Neural cell (in vitro differentiated cells): Measurements from ENCODE around the gene FFAR2. TPM values are rescaled to one million over a fixed set of nuclear protein-coding genes. Genes with fewer than 3 reads are reported as not detected.

Experiments
- H2AFZ ChIP-seq: fragments of 200-600, 300-800 bp; sonication (generic), shearing (Covaris generic); 2 replicates; pipeline ENCODE4 v1.6.0; 2014; ENCODE audit warnings: low read depth, mild to moderate bottlenecking, antibody characterized with exemption, low read length, moderate library complexity
- H3F3A ChIP-seq: fragments of 200-600 bp; shearing (Covaris generic); 2 replicates; pipeline ENCODE4 v1.6.1; 2016; ENCODE audit warnings: mild to moderate bottlenecking, moderate library complexity, mixed read lengths, antibody characterized with exemption, low read length; ENCODE audit not compliant: insufficient read depth, poor library complexity, severe bottlenecking
- H3K27ac ChIP-seq: fragments of 200-600, 300-800 bp; sonication (generic), shearing (Covaris generic); 2 replicates; pipeline ENCODE4 v1.5.1; 2014; ENCODE audit warnings: mild to moderate bottlenecking, low read length, moderate library complexity
- H3K27me3 ChIP-seq: fragments of 300-800, 200-600 bp; sonication (generic), shearing (Covaris generic); 2 replicates; pipeline ENCODE4 v1.6.0; 2014; ENCODE audit warnings: mild to moderate bottlenecking, low read depth, low read length, moderate library complexity; ENCODE audit not compliant: insufficient read depth
- H3K36me3 ChIP-seq: fragments of 300-800, 200-600 bp; sonication (generic), shearing (Covaris generic); 2 replicates; pipeline ENCODE4 v1.5.1; 2014; ENCODE audit warnings: mild to moderate bottlenecking, antibody characterized with exemption, low read length, moderate library complexity; ENCODE audit not compliant: insufficient read depth
- H3K4me2 ChIP-seq: fragments of 300-800, 200-600 bp; sonication (generic), shearing (Covaris generic); 2 replicates; pipeline ENCODE4 v1.6.0; 2014; ENCODE audit warnings: mild to moderate bottlenecking, low read length
- H3K4me3 ChIP-seq: fragments of 300-800, 200-600 bp; sonication (generic), shearing (Covaris generic); 2 replicates; pipeline ENCODE4 v1.5.1; 2014; ENCODE audit warnings: mild to moderate bottlenecking, low read length, moderate library complexity
- H3K79me2 ChIP-seq: fragments of 200-600 bp; shearing (Covaris generic); replicated peaks from 2 replicates; pipeline ENCODE4 v1.6.0; 2014; ENCODE audit warnings: mild to moderate bottlenecking, low read length, moderate library complexity; ENCODE audit not compliant: insufficient read depth
- H3K9ac ChIP-seq: fragments of 300-800, 200-600 bp; sonication (generic), shearing (Covaris generic); 2 replicates; pipeline ENCODE4 v1.6.1; 2016; ENCODE audit warnings: mild to moderate bottlenecking, low read length, mixed read lengths
- H3K9me2 ChIP-seq: fragments of 200-600 bp; shearing (Covaris generic); 2 replicates; pipeline ENCODE4 v1.6.1; 2016; ENCODE audit warnings: mild to moderate bottlenecking, low read length, mixed read lengths; ENCODE audit not compliant: insufficient read depth
- H3K9me3 ChIP-seq: fragments of 200-600, 300-800 bp; sonication (generic), shearing (Covaris generic); 2 replicates; pipeline ENCODE4 v1.6.1; 2016; ENCODE audit warnings: mild to moderate bottlenecking, mixed run types, low read length, moderate library complexity, mixed read lengths
- H4K20me1 ChIP-seq: fragments of 200-600 bp; shearing (Covaris generic); 2 replicates; pipeline ENCODE4 v1.6.1; 2016; ENCODE audit warnings: mild to moderate bottlenecking, mixed run types; ENCODE audit not compliant: insufficient read depth
- CTCF ChIP-seq: fragments of 450-650 bp; IDR thresholded peaks from 2 replicates; pipeline ENCODE4 v1.5.1; 2014; ENCODE audit warnings: antibody characterized with exemption, mild to moderate bottlenecking, moderate library complexity; ENCODE audit not compliant: poor library complexity, severe bottlenecking
- EP300 ChIP-seq: fragments of 450-650 bp; conservative IDR thresholded peaks from 2 replicates; pipeline ENCODE4 v1.6.1; 2014; ENCODE audit warnings: antibody characterized with exemption, mild to moderate bottlenecking, moderate library complexity; ENCODE audit not compliant: poor library complexity, severe bottlenecking
- EZH2 ChIP-seq: fragments of 200-600, 300-800 bp; shearing (Covaris generic), sonication (generic); IDR thresholded peaks from 2 replicates; pipeline ENCODE4 v1.6.1; 2014; ENCODE audit warnings: antibody characterized with exemption, low read length, borderline replicate concordance, mild to moderate bottlenecking; ENCODE audit not compliant: insufficient read depth, poor library complexity, severe bottlenecking
- MXI1 ChIP-seq: fragments of 450-650 bp; conservative IDR thresholded peaks from 2 replicates; pipeline ENCODE4 v1.6.1; 2014; ENCODE audit warnings: antibody characterized with exemption, mild to moderate bottlenecking; ENCODE audit not compliant: poor library complexity, severe bottlenecking
- POLR2AphosphoS5 ChIP-seq: IDR thresholded peaks from 2 replicates; pipeline ENCODE4 v1.6.1; 2012
- RAD21 ChIP-seq: fragments of 450-650 bp; conservative IDR thresholded peaks from 2 replicates; pipeline ENCODE4 v1.6.1; 2014; ENCODE audit warnings: antibody characterized with exemption, mild to moderate bottlenecking, moderate library complexity
- REST ChIP-seq: IDR thresholded peaks from 2 replicates; pipeline ENCODE4 v1.6.1; 2012; ENCODE audit warnings: borderline replicate concordance
- SMC3 ChIP-seq: fragments of 450-650 bp; conservative IDR thresholded peaks from 2 replicates; pipeline ENCODE4 v1.6.1; 2014; ENCODE audit warnings: antibody characterized with exemption, mild to moderate bottlenecking, moderate library complexity; ENCODE audit not compliant: poor library complexity
- TAF1 ChIP-seq: IDR thresholded peaks from 2 replicates; pipeline ENCODE4 v1.6.1; 2012; ENCODE audit warnings: low read depth
- polyA plus RNA-seq: library from polyadenylated mRNA; depleted of rRNA; stranded (reverse); fragments of >200 nt; gene quantifications from 2 replicates; pipeline ENCODE4 v1.2.3, GENCODE V29; 2014

FFAR2 gene
- polyA plus RNA-seq, 1 donor from 2014 or later = not detected

GRCh38 chr19:35414442-35414841 is 33.6 kb upstream of the FFAR2 start:
- no peak overlapping the region for H3K4me2 ChIP-seq
- no peaks in the 10 kb centered on the region for H3K79me2 ChIP-seq
- H3K27ac ChIP-seq = no peak overlapping the region
- no peak overlapping the region for H3K4me3 ChIP-seq
- no peak overlapping the region for H3K9ac ChIP-seq
- no peaks in the 10 kb centered on the region for H3K27me3 ChIP-seq
- no peak overlapping the region for H2AFZ ChIP-seq
- H3K36me3 ChIP-seq = no peaks in the 10 kb centered on the region
- TF ChIP-seq POLR2AphosphoS5 (no peak), EZH2 (no peak), MXI1 (no peak), EP300 (no peak), SMC3 (no peak), CTCF (no peak), REST (no peak), RAD21 (no peak), TAF1 (no peak)
- H3K9me2 ChIP-seq = no peaks in the 10 kb centered on the region
- H3F3A ChIP-seq = no peaks in the 10 kb centered on the region
- H3K9me3 ChIP-seq = no peaks in the 10 kb centered on the region
- no peaks in the 10 kb centered on the region for H4K20me1 ChIP-seq

GRCh38 chr19:35416331-35416730 is 31.7 kb upstream of the FFAR2 start:
- Histone ChIP-seq H3K4me3 (no peak overlapping the region), H4K20me1 (no peaks in the 10 kb centered on the region), H3F3A (no peaks in the 10 kb centered on the region), H3K27me3 (no peaks in the 10 kb centered on the region), H3K36me3 (no peaks in the 10 kb centered on the region), H3K4me2 (no peak overlapping the region), H3K9me3 (no peaks in the 10 kb centered on the region), H3K9me2 (no peaks in the 10 kb centered on the region), H3K27ac (no peak overlapping the region), H3K9ac (no peak overlapping the region), H3K79me2 (no peaks in the 10 kb centered on the region), H2AFZ (no peak overlapping the region)
- no peak for TF ChIP-seq RAD21
- TF ChIP-seq POLR2AphosphoS5 = no peak
- no peak for TF ChIP-seq EP300
- TF ChIP-seq SMC3 = no peak
- TF ChIP-seq TAF1 = no peak
- TF ChIP-seq REST = no peak
- TF ChIP-seq MXI1 = no peak
